GM12878 (cell line): ENCODE data around the gene FAM216A. TPM values are rescaled to one million over a fixed set of nuclear protein-coding genes. Genes with fewer than 3 reads are reported as not detected.

ENCODE experiments used
- ATAC-seq: fragments of 200-7000 bp; cut with Tn5 transposase; 3 replicates; pipeline ENCODE4 v1.9.1; 2020; ENCODE audit warnings: mild to moderate bottlenecking, moderate library complexity
- BruUV-seq: library from RNA; stranded (reverse); fragments of 400-500 nt; replicated peaks from 2 replicates; lab custom pipeline; 2021; lab: Mats Ljungman, UMichigan
- CTCF ChIA-PET: fragments of 300-600 bp; sonication (Branson Sonifier 250); formaldehyde crosslinking; extraction: SDS; loops from one replicate; lab custom pipeline; 2021; ENCODE audit warnings: inconsistent platforms; lab: Yijun Ruan, JAX
- POLR2A ChIA-PET: fragments of 350-600 bp; formaldehyde crosslinking; extraction: SDS; loops from one replicate; lab custom pipeline; 2021; ENCODE audit warnings: inconsistent platforms; lab: Charles Lee
- RAD21 ChIA-PET: fragments of 300-600 bp; sonication (Branson Sonifier 250); formaldehyde crosslinking; loops from one replicate; lab custom pipeline; 2023; ENCODE audit warnings: antibody characterized with exemption; ENCODE audit not compliant: unreplicated experiment; lab: Charles Lee
- SMC1A ChIA-PET: fragments of 300-600 bp; sonication (Branson Sonifier 250); formaldehyde crosslinking; loops from one replicate; lab custom pipeline; 2023; ENCODE audit not compliant: unreplicated experiment, uncharacterized antibody; lab: Charles Lee
- DNase-seq: peaks from one replicate; pipeline ENCODE4 v3.0.0-alpha.2; 2011; ENCODE audit warnings: low read depth, low spot score
- FAIRE-seq: peaks from 3 replicates; lab custom pipeline; 2011; peaks lifted over from hg19 to GRCh38; lab: Jason Lieb, UNC
- H2AFZ ChIP-seq: 2 replicates; pipeline ENCODE4 v1.6.0; 2011; ENCODE audit warnings: low read depth, low read length, control low read depth; ENCODE audit not compliant: control insufficient read depth
- H3K27ac ChIP-seq: 2 replicates; pipeline ENCODE4 v1.5.1; 2011; ENCODE audit warnings: control low read depth; ENCODE audit not compliant: control insufficient read depth, insufficient read depth
- H3K27me3 ChIP-seq, 2 experiments: replicated peaks in 1 of 2; 2 replicates each; pipeline versions ENCODE4 v1.6.0 to v1.6.1; 2011; ENCODE audit warnings: low read length in 1 of 2; ENCODE audit not compliant: control insufficient read depth in 2 of 2, insufficient read depth in 2 of 2
- H3K36me3 ChIP-seq, 2 experiments: 2 replicates each; pipeline ENCODE4 v1.5.1; 2011; ENCODE audit warnings: low read length in 1 of 2; ENCODE audit not compliant: control insufficient read depth in 2 of 2, insufficient read depth in 2 of 2
- H3K4me1 ChIP-seq: 2 replicates; pipeline ENCODE4 v1.6.1; 2011; ENCODE audit warnings: mild to moderate bottlenecking, low read length, moderate library complexity, mixed read lengths; ENCODE audit not compliant: control insufficient read depth, insufficient read depth
- H3K4me2 ChIP-seq: 2 replicates; pipeline ENCODE4 v1.6.0; 2011; ENCODE audit warnings: control low read depth; ENCODE audit not compliant: control insufficient read depth, insufficient read depth
- H3K4me3 ChIP-seq: fragments of 200-600 bp; sonication (generic); 2 replicates; pipeline ENCODE4 v1.5.1; 2016
- H3K79me2 ChIP-seq: 2 replicates; pipeline ENCODE4 v1.6.0; 2011; ENCODE audit warnings: low read length; ENCODE audit not compliant: control insufficient read depth, insufficient read depth
- H3K9ac ChIP-seq: 2 replicates; pipeline ENCODE4 v1.8.0; 2011; ENCODE audit warnings: low read length, control low read depth, mixed read lengths; ENCODE audit not compliant: control insufficient read depth, insufficient read depth
- H3K9me3 ChIP-seq: replicated peaks from 3 replicates; pipeline ENCODE4 v1.5.1; 2011; ENCODE audit warnings: mild to moderate bottlenecking, low read length; ENCODE audit not compliant: control insufficient read depth, insufficient read depth
- H4K20me1 ChIP-seq: 2 replicates; pipeline ENCODE4 v1.6.0; 2011; ENCODE audit not compliant: control insufficient read depth, insufficient read depth
- CHD1 ChIP-seq: IDR thresholded peaks from 2 replicates; pipeline ENCODE4 v1.6.1; 2012; ENCODE audit warnings: low read depth, low read length, improper control_type of control experiment
- CREM ChIP-seq: IDR thresholded peaks from 2 replicates; pipeline ENCODE4 v1.6.1; 2014; ENCODE audit warnings: antibody characterized with exemption, low read depth
- EZH2 ChIP-seq: IDR thresholded peaks from 2 replicates; pipeline ENCODE4 v1.6.1; 2012; ENCODE audit warnings: low read depth, mild to moderate bottlenecking, control low read depth, inconsistent platforms, low read length, borderline replicate concordance; ENCODE audit not compliant: control insufficient read depth
- LARP7 ChIP-seq: fragments of 450-650 bp; IDR thresholded peaks from 2 replicates; pipeline ENCODE4 v1.6.1; 2017; ENCODE audit warnings: mild to moderate bottlenecking
- MEF2B ChIP-seq: fragments of 450-650 bp; IDR thresholded peaks from 2 replicates; pipeline ENCODE4 v1.6.1; 2018; ENCODE audit warnings: mild to moderate bottlenecking, moderate library complexity; ENCODE audit not compliant: partially characterized antibody, poor library complexity, severe bottlenecking
- PML ChIP-seq: IDR thresholded peaks from 2 replicates; pipeline ENCODE4 v1.6.1; 2012; ENCODE audit warnings: low read length, inconsistent platforms
- POU2F2 ChIP-seq: IDR thresholded peaks from 3 replicates; pipeline ENCODE4 v1.6.1; 2011; ENCODE audit warnings: low read depth, mild to moderate bottlenecking, low read length, borderline replicate concordance
- WGBS: methylation state at CpG from one replicate; pipeline ENCODE4 v1.1.6; 2016; ENCODE audit warnings: low lambda C conversion rate; ENCODE audit not compliant: insufficient replicate concordance, insufficient coverage; ENCODE audit errors: missing lambda C conversion rate; 5-methylcytosine and 5-hydroxymethylcytosine counted together
- in situ Hi-C: fragments of 300-500 bp; cut with MboI; formaldehyde crosslinking; loops from 9 replicates; pipeline ENCODE4 v1.14.3; 2018; ENCODE audit warnings: mixed read lengths
- intact Hi-C: fragments of 100-400 bp; cut with micrococcal nuclease; formaldehyde crosslinking; loops from one replicate; pipeline ENCODE4 v1.14.2; 2022; ENCODE audit not compliant: unreplicated experiment
- polyA plus RNA-seq, 11 experiments: library from polyadenylated mRNA; depleted of rRNA in 4 of 11; unstranded in 6 of 11; stranded (reverse) in 5 of 11; fragments of >200 nt; fragmentation: Nextera tagmentation in 4 of 11; fragmentation: Illumina TruSeq in 1 of 11; extraction: Ambion mirVana in 4 of 11; extraction: Trizol in 1 of 11; gene quantifications; 1 replicate in 1 of 11; 2 replicates in 10 of 11; pipeline versions ENCODE4 v1.2.1 to v1.2.3, GENCODE V29; 2011 to 2016; ENCODE audit warnings: inconsistent platforms in 2 of 11, missing spikeins in 2 of 11, low read depth in 1 of 11
- total RNA-seq, 4 experiments: library from RNA; depleted of rRNA in 3 of 4; stranded (reverse); fragments of >200 nt in 3 of 4; fragmentation: Illumina TruSeq in 1 of 4; extraction: Trizol in 1 of 4; gene quantifications; 2 replicates each; pipeline versions ENCODE4 v1.2.1 to v1.2.3, GENCODE V29; 2013 to 2021
- TF ChIP-seq, protein P1 (sequence below), 3 experiments: IDR thresholded peaks in 2 of 3; conservative IDR thresholded peaks in 1 of 3; 2 replicates each; pipeline ENCODE4 v1.5.1; 2011; ENCODE audit warnings: low read depth in 3 of 3, low read length in 3 of 3, mild to moderate bottlenecking in 3 of 3, control low read depth in 2 of 3, moderate library complexity in 2 of 3, inconsistent platforms in 1 of 3, mixed read lengths in 1 of 3; ENCODE audit not compliant: control insufficient read depth in 2 of 3, insufficient read depth in 1 of 3; ENCODE audit errors: extremely low read depth in 1 of 3
- TF ChIP-seq, protein P2 (sequence below): fragments of 450-650 bp; IDR thresholded peaks from 2 replicates; pipeline ENCODE4 v1.6.1; 2018; ENCODE audit warnings: borderline replicate concordance, mild to moderate bottlenecking; ENCODE audit not compliant: partially characterized antibody
- TF ChIP-seq, protein P3 (sequence below): fragments of 450-650 bp; IDR thresholded peaks from 2 replicates; pipeline ENCODE4 v1.6.1; 2018; ENCODE audit warnings: mild to moderate bottlenecking, low read depth, moderate library complexity; ENCODE audit not compliant: partially characterized antibody

FAM216A gene
- total and polyA plus RNA-seq, 10 of the 15 experiments (the other 5 are each of a cell fraction or from before 2014, with no cell fraction given): 15.0 to 48.3 (median 35.0) TPM

DNA sequence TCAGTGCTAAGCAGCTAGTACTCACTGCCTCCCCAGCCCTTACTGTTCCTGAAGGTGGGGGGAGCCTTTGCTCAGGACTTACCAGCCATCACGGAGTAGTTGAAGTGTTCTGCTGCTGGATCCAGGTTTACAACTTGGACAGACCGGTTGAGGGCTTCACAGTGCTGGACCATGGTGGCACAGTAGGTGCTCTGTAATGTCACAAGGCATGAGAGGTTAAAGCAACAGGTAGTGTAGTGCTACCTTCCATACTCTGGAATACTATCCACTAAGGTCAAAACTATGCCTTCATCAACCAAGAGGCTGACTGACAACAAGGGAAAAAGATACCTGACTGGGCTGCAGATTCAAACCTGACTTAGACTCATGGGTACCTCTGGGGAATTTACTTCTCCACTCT is 3.6 kb upstream of the FAM216A start:
- no peak overlapping the region for H3K4me2 ChIP-seq
- no peaks in the 10 kb centered on the region for H3K27me3 ChIP-seq
- in situ Hi-C loops: loop anchor here (5.0 kb wide), 1 partner anchor 137 kb away; no protein-coding TSS in a partner anchor
- FAIRE-seq: no peak
- no peak overlapping the region for H3K27ac ChIP-seq
- peaks cover 6% of the 10 kb centered on the region for H3K4me1 ChIP-seq
- ChIA-PET POLR2A (interaction anchor here (0.5 to 0.7 kb wide), 3 partner anchors 8 to 157 kb away, joined by 3 to 4 read pairs (median 3); no protein-coding TSS in a partner anchor), RAD21 (interaction anchor here (0.7 to 1.2 kb wide), 2 partner anchors 9 to 32 kb away, joined by 3 to 4 read pairs; no protein-coding TSS in a partner anchor)
- ATAC-seq: no peak
- TF ChIP-seq MEF2B: no peak
- TF ChIP-seq EZH2: no peak
- no peak for TF ChIP-seq CREM
- TF ChIP-seq, protein P1, sequence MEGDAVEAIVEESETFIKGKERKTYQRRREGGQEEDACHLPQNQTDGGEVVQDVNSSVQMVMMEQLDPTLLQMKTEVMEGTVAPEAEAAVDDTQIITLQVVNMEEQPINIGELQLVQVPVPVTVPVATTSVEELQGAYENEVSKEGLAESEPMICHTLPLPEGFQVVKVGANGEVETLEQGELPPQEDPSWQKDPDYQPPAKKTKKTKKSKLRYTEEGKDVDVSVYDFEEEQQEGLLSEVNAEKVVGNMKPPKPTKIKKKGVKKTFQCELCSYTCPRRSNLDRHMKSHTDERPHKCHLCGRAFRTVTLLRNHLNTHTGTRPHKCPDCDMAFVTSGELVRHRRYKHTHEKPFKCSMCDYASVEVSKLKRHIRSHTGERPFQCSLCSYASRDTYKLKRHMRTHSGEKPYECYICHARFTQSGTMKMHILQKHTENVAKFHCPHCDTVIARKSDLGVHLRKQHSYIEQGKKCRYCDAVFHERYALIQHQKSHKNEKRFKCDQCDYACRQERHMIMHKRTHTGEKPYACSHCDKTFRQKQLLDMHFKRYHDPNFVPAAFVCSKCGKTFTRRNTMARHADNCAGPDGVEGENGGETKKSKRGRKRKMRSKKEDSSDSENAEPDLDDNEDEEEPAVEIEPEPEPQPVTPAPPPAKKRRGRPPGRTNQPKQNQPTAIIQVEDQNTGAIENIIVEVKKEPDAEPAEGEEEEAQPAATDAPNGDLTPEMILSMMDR (IDR thresholded peaks at IDR 0.05 in 2 of 3, conservative IDR thresholded peaks at IDR 0.05 in 1 of 3; ENCODE audit: control insufficient read depth in 2 of 3, extremely low read depth in 1 of 3, insufficient read depth in 1 of 3, low read depth in 3 of 3, low read length in 3 of 3): no peak
- TF ChIP-seq, protein P2, sequence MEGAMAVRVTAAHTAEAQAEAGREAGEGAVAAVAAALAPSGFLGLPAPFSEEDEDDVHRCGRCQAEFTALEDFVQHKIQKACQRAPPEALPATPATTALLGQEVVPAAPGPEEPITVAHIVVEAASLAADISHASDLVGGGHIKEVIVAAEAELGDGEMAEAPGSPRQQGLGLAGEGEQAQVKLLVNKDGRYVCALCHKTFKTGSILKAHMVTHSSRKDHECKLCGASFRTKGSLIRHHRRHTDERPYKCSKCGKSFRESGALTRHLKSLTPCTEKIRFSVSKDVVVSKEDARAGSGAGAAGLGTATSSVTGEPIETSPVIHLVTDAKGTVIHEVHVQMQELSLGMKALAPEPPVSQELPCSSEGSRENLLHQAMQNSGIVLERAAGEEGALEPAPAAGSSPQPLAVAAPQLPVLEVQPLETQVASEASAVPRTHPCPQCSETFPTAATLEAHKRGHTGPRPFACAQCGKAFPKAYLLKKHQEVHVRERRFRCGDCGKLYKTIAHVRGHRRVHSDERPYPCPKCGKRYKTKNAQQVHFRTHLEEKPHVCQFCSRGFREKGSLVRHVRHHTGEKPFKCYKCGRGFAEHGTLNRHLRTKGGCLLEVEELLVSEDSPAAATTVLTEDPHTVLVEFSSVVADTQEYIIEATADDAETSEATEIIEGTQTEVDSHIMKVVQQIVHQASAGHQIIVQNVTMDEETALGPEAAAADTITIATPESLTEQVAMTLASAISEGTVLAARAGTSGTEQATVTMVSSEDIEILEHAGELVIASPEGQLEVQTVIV: no peak
- TF ChIP-seq CHD1: no peak
- TF ChIP-seq POU2F2: no peak
- TF ChIP-seq PML: no peak
- TF ChIP-seq, protein P3, sequence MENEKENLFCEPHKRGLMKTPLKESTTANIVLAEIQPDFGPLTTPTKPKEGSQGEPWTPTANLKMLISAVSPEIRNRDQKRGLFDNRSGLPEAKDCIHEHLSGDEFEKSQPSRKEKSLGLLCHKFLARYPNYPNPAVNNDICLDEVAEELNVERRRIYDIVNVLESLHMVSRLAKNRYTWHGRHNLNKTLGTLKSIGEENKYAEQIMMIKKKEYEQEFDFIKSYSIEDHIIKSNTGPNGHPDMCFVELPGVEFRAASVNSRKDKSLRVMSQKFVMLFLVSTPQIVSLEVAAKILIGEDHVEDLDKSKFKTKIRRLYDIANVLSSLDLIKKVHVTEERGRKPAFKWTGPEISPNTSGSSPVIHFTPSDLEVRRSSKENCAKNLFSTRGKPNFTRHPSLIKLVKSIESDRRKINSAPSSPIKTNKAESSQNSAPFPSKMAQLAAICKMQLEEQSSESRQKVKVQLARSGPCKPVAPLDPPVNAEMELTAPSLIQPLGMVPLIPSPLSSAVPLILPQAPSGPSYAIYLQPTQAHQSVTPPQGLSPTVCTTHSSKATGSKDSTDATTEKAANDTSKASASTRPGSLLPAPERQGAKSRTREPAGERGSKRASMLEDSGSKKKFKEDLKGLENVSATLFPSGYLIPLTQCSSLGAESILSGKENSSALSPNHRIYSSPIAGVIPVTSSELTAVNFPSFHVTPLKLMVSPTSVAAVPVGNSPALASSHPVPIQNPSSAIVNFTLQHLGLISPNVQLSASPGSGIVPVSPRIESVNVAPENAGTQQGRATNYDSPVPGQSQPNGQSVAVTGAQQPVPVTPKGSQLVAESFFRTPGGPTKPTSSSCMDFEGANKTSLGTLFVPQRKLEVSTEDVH: no peak
- TF ChIP-seq LARP7: no peak
- TF ChIP-seq, all 136 proteins: peak for 0
- H3K9ac ChIP-seq: no peak overlapping the region
- peaks cover 32% of the 10 kb centered on the region for H3K79me2 ChIP-seq
- ChIA-PET SMC1A (interaction anchor here (1.6 to 6.0 kb wide), 2 partner anchors 8 to 16 kb away, joined by 5 to 36 read pairs; partner anchors contain the start of gene ARPC3), CTCF (no interaction called here)
- H4K20me1 ChIP-seq: no peaks in the 10 kb centered on the region
- no peaks in the 10 kb centered on the region; a peak in 2 of 4 replicates for H3K36me3 ChIP-seq
- H3K4me3 ChIP-seq: no peak overlapping the region
- H3K9me3 ChIP-seq: no peaks in the 10 kb centered on the region
- no peak overlapping the region for H2AFZ ChIP-seq
- 100% methylated on average over 2 of the region's 2 CpGs for WGBS
- intact Hi-C loops: loop anchor here (5.0 kb wide), 2 partner anchors 137 to 232 kb away; no protein-coding TSS in a partner anchor
- no TSS peak for BruUV-seq
- DNase-seq: no peak
